ENCODE data around the gene PVALEF. TPM values are rescaled to one million over a fixed set of nuclear protein-coding genes. Genes with fewer than 3 reads are reported as not detected.

The PVALEF gene
- total RNA-seq, 1 donor from 2014 or later: not detected

DNA sequence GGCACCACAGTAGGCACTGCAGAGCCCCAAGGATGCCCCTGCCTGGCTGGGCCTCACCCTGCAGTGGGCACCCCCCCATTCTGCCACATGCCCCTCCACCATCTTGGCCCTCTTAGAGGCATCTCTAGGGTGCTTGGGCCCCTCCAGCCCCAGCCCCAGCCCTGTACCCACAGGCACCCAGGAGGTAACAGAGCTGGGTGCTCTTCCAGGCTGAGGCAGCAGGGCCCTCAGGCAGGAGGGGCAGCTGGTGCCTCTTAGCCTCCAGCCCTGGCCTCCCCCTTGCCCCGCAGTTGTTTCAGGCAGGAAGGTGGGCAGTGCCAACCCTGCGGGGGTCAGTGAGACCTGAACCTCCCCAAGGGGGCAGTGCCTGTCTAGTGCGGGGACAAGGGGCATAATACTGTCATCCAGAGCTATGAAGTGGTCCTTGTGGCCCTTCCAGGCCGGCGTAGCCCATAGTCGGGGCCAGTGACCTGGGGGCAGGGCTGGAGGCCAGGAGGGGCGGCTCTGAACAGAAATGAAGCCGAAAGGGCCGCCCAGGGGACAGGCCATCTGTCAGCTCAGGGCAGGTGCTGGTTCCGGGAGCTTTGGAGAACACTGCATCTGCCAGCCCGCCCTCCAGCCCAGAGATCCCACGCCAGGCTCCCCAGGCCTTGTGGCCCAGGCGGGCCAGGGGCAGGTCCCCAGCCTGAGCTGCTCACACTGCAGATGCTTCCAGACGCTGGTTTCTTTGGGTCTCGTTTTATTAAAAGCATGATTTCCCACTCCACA is 5.6 kb downstream of the PVALEF start:
- H3K36me3 ChIP-seq (ENCODE audit: control insufficient read depth, insufficient read depth, low read length): no peaks in the 10 kb centered on the region
- H3K4me3 ChIP-seq (ENCODE audit: low read depth, low read length): no peak overlapping the region
- H3K27me3 ChIP-seq (ENCODE audit: control insufficient read depth, insufficient read depth, low read length): peaks cover 17% of the 10 kb centered on the region
- no peak for DNase-seq (ENCODE audit: low read depth)
- TF ChIP-seq, protein P1, sequence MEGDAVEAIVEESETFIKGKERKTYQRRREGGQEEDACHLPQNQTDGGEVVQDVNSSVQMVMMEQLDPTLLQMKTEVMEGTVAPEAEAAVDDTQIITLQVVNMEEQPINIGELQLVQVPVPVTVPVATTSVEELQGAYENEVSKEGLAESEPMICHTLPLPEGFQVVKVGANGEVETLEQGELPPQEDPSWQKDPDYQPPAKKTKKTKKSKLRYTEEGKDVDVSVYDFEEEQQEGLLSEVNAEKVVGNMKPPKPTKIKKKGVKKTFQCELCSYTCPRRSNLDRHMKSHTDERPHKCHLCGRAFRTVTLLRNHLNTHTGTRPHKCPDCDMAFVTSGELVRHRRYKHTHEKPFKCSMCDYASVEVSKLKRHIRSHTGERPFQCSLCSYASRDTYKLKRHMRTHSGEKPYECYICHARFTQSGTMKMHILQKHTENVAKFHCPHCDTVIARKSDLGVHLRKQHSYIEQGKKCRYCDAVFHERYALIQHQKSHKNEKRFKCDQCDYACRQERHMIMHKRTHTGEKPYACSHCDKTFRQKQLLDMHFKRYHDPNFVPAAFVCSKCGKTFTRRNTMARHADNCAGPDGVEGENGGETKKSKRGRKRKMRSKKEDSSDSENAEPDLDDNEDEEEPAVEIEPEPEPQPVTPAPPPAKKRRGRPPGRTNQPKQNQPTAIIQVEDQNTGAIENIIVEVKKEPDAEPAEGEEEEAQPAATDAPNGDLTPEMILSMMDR (IDR thresholded peaks at IDR 0.05; ENCODE audit: insufficient read depth, low read length, poor library complexity, severe bottlenecking): no peak

DNA sequence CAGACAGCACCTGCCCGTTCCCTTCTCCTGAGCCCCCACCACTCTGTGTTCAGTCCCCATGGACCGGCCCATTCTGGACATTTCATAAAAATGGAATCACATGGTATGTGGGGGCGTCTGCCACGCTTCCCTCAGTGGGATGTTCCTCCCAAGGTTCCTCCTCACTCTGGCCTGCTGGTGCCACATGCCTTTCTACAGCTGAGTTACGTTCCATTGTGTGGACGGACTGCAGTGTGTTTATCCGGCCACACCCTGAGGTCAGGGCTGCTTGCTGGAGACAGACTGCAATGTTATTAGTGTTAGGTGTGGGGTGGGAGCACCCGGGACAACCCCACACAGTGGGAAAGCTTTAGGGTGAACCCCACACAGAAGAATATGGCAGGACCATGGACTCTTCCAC is 6.6 kb downstream of the PVALEF start:
- Histone ChIP-seq H3K4me3 (ENCODE audit: low read depth, low read length) (no peak overlapping the region), H3K36me3 (ENCODE audit: control insufficient read depth, insufficient read depth, low read length) (no peaks in the 10 kb centered on the region), H3K27me3 (ENCODE audit: control insufficient read depth, insufficient read depth, low read length) (peaks cover 11% of the 10 kb centered on the region)
- no peak for DNase-seq (ENCODE audit: low read depth)
- TF ChIP-seq, protein P1 (IDR thresholded peaks at IDR 0.05; ENCODE audit: insufficient read depth, low read length, poor library complexity, severe bottlenecking): no peak

DNA sequence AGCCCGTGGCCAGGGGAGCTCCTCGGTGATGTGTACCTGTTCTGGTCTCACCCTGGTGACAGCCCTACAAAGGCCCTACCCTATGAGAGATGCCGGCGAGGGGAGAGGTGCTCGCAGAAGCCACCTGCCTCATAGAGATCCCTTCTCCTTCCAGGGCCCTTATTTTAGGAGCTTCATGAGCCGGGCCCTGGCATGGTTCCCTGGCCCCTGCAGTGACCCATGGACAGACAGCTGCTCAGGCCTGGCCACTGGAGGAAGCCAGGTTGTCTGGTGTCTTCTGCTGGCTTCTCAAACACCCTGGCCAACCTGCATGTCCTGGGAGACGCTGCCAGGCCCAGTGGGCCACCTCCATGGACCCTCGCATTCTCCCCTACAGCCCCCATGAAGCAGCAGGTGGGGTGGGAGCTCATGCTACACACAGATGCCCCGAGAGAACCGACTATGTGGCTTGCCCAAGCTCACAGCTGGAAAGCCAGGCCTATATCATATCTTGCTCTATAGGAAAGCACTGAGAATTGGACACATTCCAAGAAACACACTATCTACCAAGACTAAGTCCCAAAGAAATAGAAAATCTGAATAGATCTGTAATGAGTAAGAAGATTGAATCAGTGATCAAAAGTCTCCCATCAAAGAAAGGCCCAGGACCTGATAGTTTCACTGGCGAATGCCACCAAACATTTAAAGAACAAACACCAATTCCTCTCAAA is 7.9 kb downstream of the PVALEF start:
- TF ChIP-seq, protein P1 (IDR thresholded peaks at IDR 0.05; ENCODE audit: insufficient read depth, low read length, poor library complexity, severe bottlenecking): no peak
- H3K27me3 ChIP-seq (ENCODE audit: control insufficient read depth, insufficient read depth, low read length): no peaks in the 10 kb centered on the region
- no peak overlapping the region for H3K4me3 ChIP-seq (ENCODE audit: low read depth, low read length)
- no peaks in the 10 kb centered on the region for H3K36me3 ChIP-seq (ENCODE audit: control insufficient read depth, insufficient read depth, low read length)
- DNase-seq (ENCODE audit: low read depth): no peak

DNA sequence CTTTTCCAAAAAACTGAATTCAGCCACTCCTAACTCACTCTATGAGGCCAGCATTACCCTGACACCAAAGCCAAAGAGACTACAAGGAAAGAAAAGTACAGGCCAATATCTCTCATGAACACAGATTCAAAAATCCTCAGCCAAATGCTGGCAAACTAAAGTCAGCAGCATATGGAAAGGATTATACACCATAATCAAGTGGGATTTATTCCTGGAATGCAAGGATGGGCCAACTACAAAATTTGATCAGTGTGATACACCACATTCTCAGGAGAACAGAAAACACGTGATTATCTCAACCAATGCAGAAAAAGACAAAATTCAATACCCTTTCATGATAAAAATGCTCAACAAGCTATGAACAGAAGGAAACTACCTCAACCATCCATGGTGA is 8.5 kb downstream of the PVALEF start:
- no peak for DNase-seq (ENCODE audit: low read depth)
- Histone ChIP-seq H3K4me3 (ENCODE audit: low read depth, low read length) (no peak overlapping the region), H3K27me3 (ENCODE audit: control insufficient read depth, insufficient read depth, low read length) (no peaks in the 10 kb centered on the region), H3K36me3 (ENCODE audit: control insufficient read depth, insufficient read depth, low read length) (no peaks in the 10 kb centered on the region)
- TF ChIP-seq, protein P1 (IDR thresholded peaks at IDR 0.05; ENCODE audit: insufficient read depth, low read length, poor library complexity, severe bottlenecking): no peak

DNA sequence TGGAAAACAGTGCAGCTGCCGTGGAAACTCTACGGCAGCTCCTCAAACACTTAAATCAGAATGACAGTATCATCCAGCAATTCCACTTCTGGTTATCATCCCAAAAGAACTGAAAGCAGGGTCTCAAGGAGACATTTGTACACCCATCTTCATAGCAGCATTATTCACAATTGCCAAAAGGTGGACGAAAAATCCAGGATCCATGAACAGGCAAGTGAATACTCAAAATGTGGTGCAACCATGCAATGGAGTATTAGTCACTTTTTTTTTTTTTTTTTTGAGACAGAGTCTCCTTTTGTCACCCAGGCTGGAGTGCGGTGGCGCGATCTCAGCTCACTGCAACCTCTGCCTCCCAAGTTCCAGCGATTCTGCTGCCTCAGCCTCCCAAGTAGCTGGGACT is 11.4 kb downstream of the PVALEF start:
- DNase-seq (ENCODE audit: low read depth): no peak
- TF ChIP-seq, protein P1 (IDR thresholded peaks at IDR 0.05; ENCODE audit: insufficient read depth, low read length, poor library complexity, severe bottlenecking): no peak
- Histone ChIP-seq H3K36me3 (ENCODE audit: control insufficient read depth, insufficient read depth, low read length) (no peaks in the 10 kb centered on the region), H3K27me3 (ENCODE audit: control insufficient read depth, insufficient read depth, low read length) (peaks cover 2% of the 10 kb centered on the region), H3K4me3 (ENCODE audit: low read depth, low read length) (no peak overlapping the region)

All from kidney epithelial cell (primary cell).